ENCODE measurements around the gene DPYD. TPM values are rescaled to one million over a fixed set of nuclear protein-coding genes. Genes with fewer than 3 reads are reported as not detected.

DPYD gene
- total and polyA plus RNA-seq, 9 of the 15 experiments (the other 6 are each of a cell fraction or from before 2014, with no cell fraction given) = 0.03 to 0.25 (median 0.08) TPM; not detected in 2

GRCh38 chr1:97209381-97209957 lies 711.4 kb downstream of the DPYD start:
- ATAC-seq (no peak), DNase-seq (ENCODE audit: extremely low read depth in 1 of 4, low spot score in 3 of 4) (no peak), FAIRE-seq (no peak)
- H3K36me3 ChIP-seq (ENCODE audit: control insufficient read depth, insufficient read depth, low read length) = no peaks in the 10 kb centered on the region
- no peak overlapping the region for H3K4me2 ChIP-seq (ENCODE audit: insufficient read depth, low read length)
- intact Hi-C loops (cut with micrococcal nuclease) (no loop called here), in situ Hi-C loops (cut with MboI) (no loop called here)
- H3K79me2 ChIP-seq (ENCODE audit: control insufficient read depth, insufficient read depth, low read length) = no peaks in the 10 kb centered on the region
- H3K27ac ChIP-seq (ENCODE audit: extremely low read depth, low read depth, low read length) = no peak overlapping the region
- H4K20me1 ChIP-seq (replicated peaks; ENCODE audit: control insufficient read depth, insufficient read depth, low read length) = no peaks in the 10 kb centered on the region
- H3K27me3 ChIP-seq (ENCODE audit: control insufficient read depth in 2 of 2, insufficient read depth in 2 of 2, low read length in 2 of 2) = no peaks in the 10 kb centered on the region
- H2AFZ ChIP-seq (ENCODE audit: low read depth, low read length) = no peak overlapping the region
- no peak overlapping the region for H3K4me3 ChIP-seq
- H3K9me3 ChIP-seq (replicated peaks; ENCODE audit: control insufficient read depth, insufficient read depth, low read depth, low read length) = 0 out of 2 replicates have a peak, but pooled peaks cover 2% of the 10 kb centered on the region
- H3K9me1 ChIP-seq (ENCODE audit: control insufficient read depth, insufficient read depth, low read length) = no peaks in the 10 kb centered on the region
- ChIA-PET POLR2A (interaction anchor here (0.6 kb wide), 1 partner anchor 10 kb away, joined by 3 read pairs; no protein-coding TSS in a partner anchor), CTCF (ENCODE audit: low intra/inter-chr PET ratio) (no interaction called here)
- no peaks in the 10 kb centered on the region for H3K4me1 ChIP-seq (replicated peaks in 1 of 2; ENCODE audit: control insufficient read depth in 2 of 2, insufficient read depth in 2 of 2, low read length in 2 of 2)
- no TSS peak for BruUV-seq (replicated peaks)
- H3K9ac ChIP-seq (ENCODE audit: insufficient read depth in 1 of 2, low read depth in 2 of 2, low read length in 2 of 2) = no peak overlapping the region
- 0% methylated on average over 3 of the region's 3 CpGs for WGBS (ENCODE audit: insufficient coverage, low coverage, missing lambda C conversion rate)
- TF ChIP-seq ZNF354B (CRISPR knock-in tag; IDR thresholded peaks at IDR 0.05) = no peak
- no peak for TF ChIP-seq ZNF318 (IDR thresholded peaks at IDR 0.05; ENCODE audit: borderline replicate concordance in 1 of 2, low read depth in 1 of 2)
- no peak for TF ChIP-seq ZNF586 (CRISPR knock-in tag; conservative IDR thresholded peaks at IDR 0.05)
- TF ChIP-seq DEAF1 (CRISPR knock-in tag; IDR thresholded peaks at IDR 0.05) = no peak
- no peak for TF ChIP-seq RBM25 (IDR thresholded peaks at IDR 0.05; ENCODE audit: low read depth, low read length, severe bottlenecking)
- no peak for TF ChIP-seq ZNF778 (CRISPR knock-in tag; IDR thresholded peaks at IDR 0.05)
- TF ChIP-seq TAF15 (IDR thresholded peaks at IDR 0.05; ENCODE audit: low read depth, low read length) = no peak
- no peak for TF ChIP-seq NCOA2 (IDR thresholded peaks at IDR 0.05; ENCODE audit: partially characterized antibody in 2 of 2)
- no peak for TF ChIP-seq CREB5 (CRISPR knock-in tag; IDR thresholded peaks at IDR 0.05)
- TF ChIP-seq POLR2H (tag; IDR thresholded peaks at IDR 0.05; ENCODE audit: low read depth) = no peak
- TF ChIP-seq ZNF324 (CRISPR knock-in tag; IDR thresholded peaks at IDR 0.05) = no peak
